NCI-H187 treated with DMSO at 0.1 percent for 48 hours (cell line): ENCODE results near the gene TMEM178B.
"Not testable (repeated sequence)": the region's sequence is repeated elsewhere in the genome, so short reads cannot be mapped to it uniquely, and the experiment has no call there.

Experiments
- DNase-seq: peaks from one replicate; lab custom pipeline; 2025; lab: John Stamatoyannopoulos, UW

Gene TMEM178B

DNA sequence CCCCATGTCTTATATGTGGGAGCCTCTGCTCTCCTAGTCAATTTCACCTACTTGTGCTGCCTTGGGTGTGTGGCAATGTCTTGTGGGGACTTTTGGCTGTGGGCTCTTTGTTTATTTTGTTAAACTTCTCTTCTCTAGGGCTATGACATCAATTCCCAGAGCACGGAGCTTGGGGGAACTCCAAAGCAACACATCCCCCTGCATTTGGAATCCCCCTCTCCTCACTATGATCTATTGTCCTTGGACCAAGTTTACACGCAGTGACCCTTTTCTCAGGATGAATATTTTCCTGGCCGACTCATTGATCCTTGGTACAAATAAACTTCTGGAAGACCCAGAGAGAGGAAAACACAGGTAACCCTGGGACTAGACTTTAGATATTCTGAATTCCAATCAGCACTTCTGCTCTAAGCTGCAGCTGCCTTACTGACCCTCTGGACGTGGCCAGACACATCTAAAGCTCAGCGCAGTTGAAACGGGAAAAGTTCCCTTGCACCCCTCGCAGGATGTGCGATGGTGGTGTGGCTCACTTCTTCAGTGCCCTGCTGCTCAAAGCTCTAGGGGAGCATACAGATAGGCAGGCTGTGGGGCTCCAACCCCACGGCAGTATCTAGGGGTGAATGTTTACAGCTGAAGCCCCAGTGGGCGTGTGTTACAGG is 110.8 kb downstream of the TMEM178B start:
- no peak for DNase-seq

GRCh38 chr7:141185369-141185967 is 111.6 kb downstream of the TMEM178B start:
- no peak for DNase-seq

GRCh38 chr7:141189231-141189630 is 115.4 kb downstream of the TMEM178B start:
- no peak for DNase-seq

- DNase-seq = no peak
Measured at GRCh38 chr7:141190495-141190894, 116.6 kb downstream of the TMEM178B start.

DNA sequence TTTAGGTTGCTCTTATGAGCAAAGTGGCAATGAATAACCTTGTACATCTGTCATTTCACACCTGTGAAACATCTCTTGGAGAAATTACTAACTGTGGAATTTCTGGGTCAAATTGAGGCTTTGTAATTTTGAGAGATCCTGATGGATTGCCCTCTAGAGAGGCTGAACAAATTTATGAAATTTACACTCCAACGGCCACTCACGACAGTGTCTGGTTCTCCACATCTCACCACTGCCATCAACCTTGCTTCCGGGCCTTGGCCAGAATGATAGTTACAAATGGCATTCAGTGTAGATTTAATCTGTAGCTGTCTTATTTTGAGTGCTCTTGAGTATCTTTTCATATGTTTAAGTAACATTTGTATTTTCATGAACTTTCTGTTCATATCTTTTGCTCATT is 117.4 kb downstream of the TMEM178B start:
- DNase-seq = no peak

- DNase-seq = no peak
Measured at GRCh38 chr7:141193066-141193465, 119.2 kb downstream of the TMEM178B start.

GRCh38 chr7:141195722-141196121 is 121.9 kb downstream of the TMEM178B start:
- DNase-seq = not testable (repeated sequence)

- no peak for DNase-seq
Measured at GRCh38 chr7:141198194-141198958, 124.5 kb downstream of the TMEM178B start.

GRCh38 chr7:141200191-141201108 is 126.6 kb downstream of the TMEM178B start:
- no peak for DNase-seq

DNA sequence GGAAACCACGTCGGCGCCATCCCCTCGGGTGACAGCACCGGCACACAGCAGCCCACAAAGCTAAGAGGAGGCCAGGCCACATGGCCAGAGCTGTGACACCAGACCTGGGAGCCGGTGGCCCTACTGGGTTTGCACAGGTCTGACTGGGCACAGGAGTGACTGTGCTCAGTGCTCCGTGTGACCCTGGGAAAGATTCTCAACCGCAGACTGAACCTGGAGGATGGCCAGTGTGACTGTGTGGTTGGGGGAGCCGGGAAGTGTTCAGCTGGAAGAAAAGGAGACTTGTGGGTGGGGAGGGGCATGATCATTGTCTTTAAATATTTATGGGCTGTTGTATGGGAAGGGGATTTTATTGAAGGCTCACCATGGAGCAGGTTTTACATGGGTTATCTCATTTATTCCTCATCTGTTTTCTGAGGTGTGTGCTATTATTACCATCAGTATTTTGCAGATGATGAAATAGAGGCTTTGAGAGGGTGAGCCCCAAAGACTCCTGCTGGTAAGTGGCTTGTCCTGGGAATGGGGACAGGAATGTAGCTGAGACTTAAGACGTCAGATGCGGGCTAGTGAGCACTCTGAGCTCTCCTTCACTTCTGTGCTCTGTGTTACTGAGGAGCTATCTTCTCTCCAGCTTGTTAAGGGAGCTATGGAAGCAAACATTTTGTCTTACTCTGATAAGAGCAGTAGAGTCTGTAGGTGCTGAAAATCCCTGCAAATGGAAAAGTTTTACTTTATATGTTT is 127.5 kb downstream of the TMEM178B start:
- DNase-seq = no peak

DNA sequence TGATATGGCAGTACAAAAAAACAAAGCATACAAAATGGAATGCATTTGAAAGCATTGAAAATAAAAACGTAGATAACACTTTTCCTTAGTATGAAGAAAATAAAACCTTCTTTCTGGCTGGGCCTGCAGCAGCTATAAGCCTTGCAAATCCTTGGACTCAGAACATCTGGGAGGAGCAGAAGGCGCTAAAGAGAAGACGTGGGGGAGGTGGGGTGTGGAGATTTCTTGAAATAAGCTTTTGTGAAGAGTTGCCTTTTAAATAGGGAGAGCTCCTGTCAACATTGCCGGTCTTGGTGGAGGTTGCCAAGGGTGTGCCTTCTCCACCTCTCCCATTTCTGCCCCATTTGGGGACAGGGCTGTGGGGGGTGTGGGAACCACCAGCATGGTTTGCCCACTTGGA is 128.7 kb downstream of the TMEM178B start:
- DNase-seq = no peak

GRCh38 chr7:141203177-141203576 is 129.3 kb downstream of the TMEM178B start:
- DNase-seq = no peak

- no peak for DNase-seq
Measured at GRCh38 chr7:141203586-141203985, 129.7 kb downstream of the TMEM178B start.

- DNase-seq = no peak
Measured at GRCh38 chr7:141207661-141208060, 133.8 kb downstream of the TMEM178B start.

GRCh38 chr7:141208539-141208938 is 134.7 kb downstream of the TMEM178B start:
- DNase-seq = peak; percentile 86

DNA sequence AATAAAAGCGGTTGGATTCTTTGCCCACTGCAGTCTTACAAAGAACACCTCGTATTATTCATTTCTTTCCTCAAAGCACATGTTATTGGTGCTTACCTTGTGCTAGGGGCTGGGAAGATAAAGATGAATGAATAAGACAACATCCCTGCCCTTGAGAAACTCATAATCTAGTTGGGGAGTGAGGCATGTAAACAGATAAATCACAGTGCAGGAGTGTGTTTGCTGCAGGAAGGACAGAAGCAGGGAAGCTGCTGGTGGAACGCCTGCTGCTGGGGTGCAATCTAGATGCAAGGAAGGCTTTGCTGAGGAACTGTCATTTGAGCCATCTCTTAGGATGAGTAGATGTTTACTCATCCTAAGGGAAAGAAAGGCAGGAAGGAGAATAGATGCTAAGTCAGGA is 135.6 kb downstream of the TMEM178B start:
- DNase-seq = no peak

DNA sequence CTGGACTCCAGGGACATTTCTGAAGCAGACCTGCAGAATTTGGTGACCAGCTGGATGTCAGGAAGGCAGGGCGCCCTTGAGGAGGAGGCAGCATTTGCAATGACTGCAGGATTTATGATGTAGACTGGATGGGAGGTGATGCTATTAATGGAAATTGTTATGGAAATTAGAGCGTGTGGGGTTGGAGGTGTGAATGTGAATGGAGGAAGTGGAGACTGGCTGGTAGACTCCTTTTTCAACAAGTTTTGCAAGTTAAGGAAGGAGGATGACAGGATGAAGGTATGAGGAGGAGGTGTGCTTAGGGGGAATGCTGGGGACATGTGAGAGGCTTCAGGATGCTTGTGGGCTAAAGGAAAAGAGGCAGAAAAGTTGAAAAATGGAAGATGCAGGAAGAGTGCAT is 137.0 kb downstream of the TMEM178B start:
- DNase-seq = no peak

- no peak for DNase-seq
Measured at GRCh38 chr7:141213226-141213625, 139.4 kb downstream of the TMEM178B start.

- no peak for DNase-seq
Measured at GRCh38 chr7:141217938-141218337, 144.1 kb downstream of the TMEM178B start.

DNA sequence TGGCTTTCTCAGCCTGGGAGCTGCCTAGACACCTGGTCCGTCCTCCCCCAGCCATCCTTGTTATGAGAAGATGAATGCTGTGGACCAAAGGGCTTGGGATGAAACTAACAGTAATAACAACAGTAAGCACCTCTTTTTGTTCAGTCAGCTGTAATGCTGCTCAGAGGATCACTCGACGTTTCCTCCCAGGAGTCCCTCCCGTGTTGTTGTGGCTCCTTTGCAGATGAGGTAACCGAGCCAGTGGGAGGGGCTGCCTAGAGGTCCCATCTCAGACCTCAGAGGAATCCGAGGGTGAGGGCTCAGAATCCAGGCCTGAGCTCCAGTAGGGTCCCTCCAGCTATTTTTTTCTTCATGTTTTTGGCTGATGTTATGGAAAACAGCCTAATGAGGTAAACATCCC is 145.1 kb downstream of the TMEM178B start:
- no peak for DNase-seq

DNA sequence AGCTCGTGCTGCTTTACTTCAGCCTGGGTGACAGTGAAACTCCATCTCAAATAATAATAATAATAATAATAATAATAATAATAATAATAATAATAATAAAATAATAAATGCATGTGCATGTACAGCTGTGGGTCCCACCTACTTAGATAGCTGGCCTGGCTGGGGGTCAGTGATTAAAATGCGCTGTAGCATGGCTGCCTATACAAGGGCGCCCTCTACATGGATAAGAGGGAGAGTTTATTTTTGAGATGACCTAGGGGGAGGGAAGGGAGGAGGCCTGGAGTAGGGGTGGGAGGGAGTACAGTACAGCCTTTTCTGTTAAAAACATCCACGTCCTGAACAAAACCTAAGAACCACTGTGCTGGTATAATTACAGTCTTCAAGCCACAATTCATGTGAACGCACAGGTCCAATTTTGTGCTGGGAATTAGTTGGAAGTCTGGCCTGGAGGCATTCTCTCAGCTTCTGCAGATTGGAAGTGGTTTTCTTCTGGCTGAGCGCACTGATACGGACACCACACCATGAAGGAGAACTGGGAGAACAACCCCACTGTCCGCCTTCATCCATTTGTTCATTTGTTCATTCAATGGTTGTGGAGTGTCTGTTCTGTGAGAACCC is 146.5 kb downstream of the TMEM178B start:
- no peak for DNase-seq
